HG02571 (cell line): ENCODE results near the gene SCAMP5.

Source experiments
- ATAC-seq: cut with Tn5 transposase; IDR thresholded peaks from one replicate; pipeline ENCODE4 v1.9.1; 2021; ENCODE audit warnings: mild to moderate bottlenecking, moderate library complexity; ENCODE audit not compliant: unreplicated experiment

The SCAMP5 gene

DNA sequence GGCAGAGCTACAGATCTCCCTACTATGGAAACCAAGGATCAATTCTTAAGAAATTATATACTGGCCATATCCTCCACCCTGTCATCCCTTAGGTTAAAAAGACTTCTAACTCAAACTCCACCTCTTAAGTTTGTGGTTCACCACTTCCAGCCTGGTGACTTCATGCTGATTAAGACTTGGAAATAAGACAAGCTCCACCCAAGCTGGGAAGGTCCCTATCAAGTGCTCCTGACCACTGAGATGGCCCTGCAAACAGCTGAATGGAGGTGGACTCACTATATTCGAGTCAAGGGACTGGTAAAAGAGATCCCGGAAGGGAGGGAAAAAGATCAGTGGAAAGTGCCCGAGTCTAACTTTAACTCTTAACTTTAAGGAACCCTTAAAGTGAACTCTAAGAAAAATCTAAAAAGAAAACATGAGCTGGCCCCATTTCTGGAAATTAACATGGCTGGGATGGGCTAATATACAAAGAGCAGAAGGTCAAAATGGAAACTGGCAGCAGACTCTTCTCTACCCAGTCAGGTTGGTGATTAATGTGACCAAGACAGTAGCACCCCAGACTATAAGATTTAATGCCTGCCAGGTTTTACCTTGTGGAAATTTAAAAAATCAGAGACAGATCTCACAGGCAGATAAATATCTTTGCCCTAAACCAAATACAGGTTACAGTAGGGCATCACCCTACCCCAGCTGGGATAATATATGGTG, 71.9 kb downstream of the SCAMP5 start:
- no peak for ATAC-seq

DNA sequence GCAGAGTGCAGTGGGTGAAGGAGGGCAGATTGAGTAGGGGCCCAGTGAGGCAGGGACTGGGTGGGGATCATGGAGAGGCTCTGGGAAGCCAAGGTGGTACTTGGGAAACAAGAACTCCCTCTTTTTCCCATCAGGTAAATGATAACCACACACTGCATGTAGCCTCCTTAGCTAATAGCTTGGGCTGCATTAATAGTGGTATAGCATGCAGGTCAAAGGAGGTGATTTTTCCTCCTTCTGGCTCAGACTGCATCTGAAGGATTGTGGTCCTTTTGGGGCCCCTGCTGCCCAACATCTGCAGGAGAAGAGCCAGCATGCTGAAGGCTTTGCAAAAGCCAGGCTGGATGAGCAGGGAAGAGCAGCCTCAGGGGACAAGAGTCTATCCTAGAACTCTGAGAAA, 73.4 kb downstream of the SCAMP5 start:
- no peak for ATAC-seq

DNA sequence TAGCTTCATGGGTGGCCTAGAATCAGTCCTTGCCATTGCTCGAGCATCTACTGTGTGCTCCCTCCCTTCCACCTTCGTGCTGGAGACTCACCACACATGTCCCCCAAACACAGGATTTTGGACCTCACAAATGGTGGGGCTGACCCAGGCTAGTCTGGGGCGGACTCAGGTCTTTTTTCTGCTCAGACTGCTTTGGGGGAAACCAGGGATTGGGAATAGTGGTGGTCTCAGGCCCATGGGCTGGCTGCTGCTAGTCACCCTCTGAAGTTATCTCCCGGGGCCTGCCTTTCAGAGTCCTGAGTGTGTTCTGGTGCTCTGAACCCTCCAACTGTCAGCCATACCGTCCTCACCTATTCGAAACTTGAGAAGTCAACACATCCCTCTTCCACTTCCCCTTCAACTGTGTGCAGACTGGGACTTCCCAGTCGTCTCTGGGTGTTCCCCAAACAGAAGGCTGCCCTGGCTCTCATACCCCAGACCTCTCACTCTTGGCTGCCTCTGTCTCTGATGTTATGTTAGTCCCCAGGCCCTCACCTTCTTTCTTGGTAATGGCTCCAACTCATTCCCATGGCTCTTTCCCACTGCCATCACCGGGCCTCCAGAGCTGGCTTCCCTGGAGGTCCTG, 74.0 kb downstream of the SCAMP5 start:
- ATAC-seq: peak; percentile 78

DNA sequence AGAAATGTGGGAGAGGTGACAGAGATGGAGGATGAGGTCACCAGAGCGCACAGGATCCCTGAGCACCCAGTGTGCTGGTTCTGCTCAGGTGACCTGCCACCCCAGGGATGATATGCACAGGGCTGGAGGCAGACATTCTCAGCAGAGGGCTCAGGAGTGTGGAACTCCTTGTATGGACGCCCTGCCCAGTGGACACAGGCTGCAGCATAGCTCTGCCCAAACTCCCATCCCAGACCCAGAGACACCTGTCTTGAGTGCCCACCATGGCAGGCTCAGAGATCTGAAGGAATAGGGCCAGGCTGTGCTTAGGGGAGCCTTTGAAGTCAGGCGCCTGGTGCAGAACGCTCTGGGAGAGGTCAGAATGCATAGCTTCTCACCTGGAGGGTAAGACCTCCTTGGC, 75.3 kb downstream of the SCAMP5 start:
- ATAC-seq: no peak
